ENCODE data around the gene COL1A2.

The COL1A2 gene

GRCh38 chr7:94431619-94432280 is 37.1 kb downstream of the COL1A2 start:
- no peak overlapping the region for H3K4me3 ChIP-seq (ENCODE audit: low read depth, low read length)
- TF ChIP-seq, protein P1, sequence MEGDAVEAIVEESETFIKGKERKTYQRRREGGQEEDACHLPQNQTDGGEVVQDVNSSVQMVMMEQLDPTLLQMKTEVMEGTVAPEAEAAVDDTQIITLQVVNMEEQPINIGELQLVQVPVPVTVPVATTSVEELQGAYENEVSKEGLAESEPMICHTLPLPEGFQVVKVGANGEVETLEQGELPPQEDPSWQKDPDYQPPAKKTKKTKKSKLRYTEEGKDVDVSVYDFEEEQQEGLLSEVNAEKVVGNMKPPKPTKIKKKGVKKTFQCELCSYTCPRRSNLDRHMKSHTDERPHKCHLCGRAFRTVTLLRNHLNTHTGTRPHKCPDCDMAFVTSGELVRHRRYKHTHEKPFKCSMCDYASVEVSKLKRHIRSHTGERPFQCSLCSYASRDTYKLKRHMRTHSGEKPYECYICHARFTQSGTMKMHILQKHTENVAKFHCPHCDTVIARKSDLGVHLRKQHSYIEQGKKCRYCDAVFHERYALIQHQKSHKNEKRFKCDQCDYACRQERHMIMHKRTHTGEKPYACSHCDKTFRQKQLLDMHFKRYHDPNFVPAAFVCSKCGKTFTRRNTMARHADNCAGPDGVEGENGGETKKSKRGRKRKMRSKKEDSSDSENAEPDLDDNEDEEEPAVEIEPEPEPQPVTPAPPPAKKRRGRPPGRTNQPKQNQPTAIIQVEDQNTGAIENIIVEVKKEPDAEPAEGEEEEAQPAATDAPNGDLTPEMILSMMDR (IDR thresholded peaks at IDR 0.05; ENCODE audit: borderline replicate concordance, insufficient read depth, low read depth, low read length), result no peak

DNA sequence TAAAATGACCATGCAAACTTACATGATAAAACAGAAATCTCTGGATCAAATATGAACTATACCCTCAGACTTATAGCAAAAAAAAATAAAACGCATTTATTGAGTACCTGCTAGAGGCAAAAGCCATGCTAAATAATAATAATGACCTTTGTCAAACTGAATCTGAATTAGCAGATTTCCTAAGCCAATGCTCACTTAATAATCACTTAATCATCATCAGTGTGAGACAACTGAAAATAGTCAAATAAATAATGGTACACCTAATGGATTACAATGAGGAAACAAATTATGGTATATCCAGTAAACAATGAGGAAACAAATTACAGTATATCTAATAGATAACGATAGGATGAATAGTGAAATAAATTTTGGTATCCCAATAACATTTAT is 37.6 kb downstream of the COL1A2 start:
- TF ChIP-seq, protein P1 (IDR thresholded peaks at IDR 0.05; ENCODE audit: borderline replicate concordance, insufficient read depth, low read depth, low read length), result no peak
- H3K4me3 ChIP-seq (ENCODE audit: low read depth, low read length), result no peak overlapping the region

- no peak overlapping the region for H3K4me3 ChIP-seq (ENCODE audit: low read depth, low read length)
- TF ChIP-seq, protein P1 (IDR thresholded peaks at IDR 0.05; ENCODE audit: borderline replicate concordance, insufficient read depth, low read depth, low read length), result no peak
These were observed 38.1 kb downstream of the COL1A2 start for GRCh38 chr7:94432817-94433216.

GRCh38 chr7:94433224-94433623 is 38.5 kb downstream of the COL1A2 start:
- no peak overlapping the region for H3K4me3 ChIP-seq (ENCODE audit: low read depth, low read length)
- TF ChIP-seq, protein P1 (IDR thresholded peaks at IDR 0.05; ENCODE audit: borderline replicate concordance, insufficient read depth, low read depth, low read length), result no peak

DNA sequence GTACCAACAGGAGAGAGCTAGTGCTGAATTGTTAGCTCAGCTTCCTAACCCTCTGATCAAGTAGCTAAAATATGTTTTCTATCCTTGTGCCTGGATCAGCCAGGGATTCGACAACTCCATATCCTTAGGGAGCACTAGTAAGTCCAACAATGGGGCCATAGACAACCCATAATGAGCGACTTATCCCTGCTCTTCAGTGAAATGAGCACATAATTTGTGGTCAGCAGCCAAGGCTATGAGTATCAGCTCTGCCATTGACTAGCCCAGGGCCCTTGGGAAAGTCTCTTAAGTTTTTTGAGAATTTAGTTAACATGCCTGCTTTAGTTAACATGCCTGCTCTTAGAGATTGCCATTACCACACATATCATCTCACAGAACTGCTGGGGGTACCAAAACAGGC is 39.3 kb downstream of the COL1A2 start:
- TF ChIP-seq, protein P1 (IDR thresholded peaks at IDR 0.05; ENCODE audit: borderline replicate concordance, insufficient read depth, low read depth, low read length), result no peak
- H3K4me3 ChIP-seq (ENCODE audit: low read depth, low read length), result no peak overlapping the region

DNA sequence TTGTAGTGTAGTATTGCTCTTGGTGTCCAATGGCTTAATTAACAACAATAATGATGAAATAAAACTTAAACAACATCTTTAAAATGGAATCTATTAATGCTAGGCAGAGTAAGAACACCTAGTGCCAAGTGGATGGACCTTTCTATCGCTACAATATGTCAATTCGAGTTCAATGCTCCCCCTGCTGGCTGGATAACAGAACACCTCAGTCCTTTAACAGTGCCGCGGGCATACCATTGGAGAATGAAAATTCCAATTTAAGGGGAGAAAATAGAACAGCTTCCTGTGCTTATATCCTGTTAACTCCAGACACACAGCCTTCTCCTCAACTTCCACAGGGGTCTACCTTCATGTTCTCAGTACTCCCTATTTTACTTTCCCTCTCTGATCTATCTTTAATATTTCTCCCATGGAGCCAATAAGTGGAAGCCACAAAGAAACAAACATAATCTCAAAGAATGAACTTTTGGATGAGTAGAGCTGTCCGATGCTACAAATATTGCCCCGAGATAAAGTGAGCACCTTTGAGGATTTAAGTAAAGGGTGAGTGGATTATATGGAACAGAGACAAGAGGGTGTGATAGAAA is 41.4 kb downstream of the COL1A2 start:
- H3K4me3 ChIP-seq (ENCODE audit: low read depth, low read length), result no peak overlapping the region
- TF ChIP-seq, protein P1 (IDR thresholded peaks at IDR 0.05; ENCODE audit: borderline replicate concordance, insufficient read depth, low read depth, low read length), result peak; percentile 76

DNA sequence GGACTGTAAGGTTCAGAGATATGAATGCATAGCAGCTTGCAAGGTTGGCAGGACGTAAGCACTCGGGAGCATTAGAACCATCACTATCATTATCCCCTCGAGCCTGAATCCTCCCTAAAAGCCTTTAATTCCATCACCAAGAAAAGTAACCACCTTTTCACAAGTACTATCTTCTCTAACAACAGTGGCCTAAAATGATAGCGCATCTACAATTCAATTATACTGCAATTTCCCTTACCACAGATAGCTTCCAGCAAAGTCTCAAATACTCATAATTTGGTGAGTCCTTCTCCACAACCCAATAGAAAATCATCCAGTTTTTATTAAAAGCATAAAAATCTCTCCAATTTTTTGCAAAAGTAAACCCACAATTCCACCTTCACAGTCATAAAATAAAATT is 42.0 kb downstream of the COL1A2 start:
- H3K4me3 ChIP-seq (ENCODE audit: low read depth, low read length), result no peak overlapping the region
- TF ChIP-seq, protein P1 (IDR thresholded peaks at IDR 0.05; ENCODE audit: borderline replicate concordance, insufficient read depth, low read depth, low read length), result no peak

Data from GM12875 (cell line).